RWPE1 (cell line): ENCODE results near the gene SLC37A3.
"Not testable (repeated sequence)": the region's sequence is repeated elsewhere in the genome, so short reads cannot be mapped to it uniquely, and the experiment has no call there.

ENCODE experiments used
- CTCF ChIA-PET: fragments of 350-600 bp; sonication (Branson Sonifier 250); formaldehyde crosslinking; extraction: SDS; loops from one replicate; lab custom pipeline; 2021; lab: Yijun Ruan, JAX
- POLR2A ChIA-PET: fragments of 400-600 bp; formaldehyde crosslinking; extraction: SDS; loops from one replicate; lab custom pipeline; 2020; ENCODE audit warnings: antibody characterized with exemption; ENCODE audit not compliant: low non-redundant PET; lab: Yijun Ruan, JAX
- DNase-seq: peaks from one replicate; pipeline ENCODE4 v3.0.0; 2012; ENCODE audit warnings: low spot score
- H3K27ac ChIP-seq: fragments of 450-650 bp; 2 replicates; pipeline ENCODE4 v1.5.1; 2017
- CTCF ChIP-seq: fragments of 450-650 bp; conservative IDR thresholded peaks from 2 replicates; pipeline ENCODE4 v1.5.1; 2017; ENCODE audit warnings: low read depth, mild to moderate bottlenecking

SLC37A3 gene

DNA sequence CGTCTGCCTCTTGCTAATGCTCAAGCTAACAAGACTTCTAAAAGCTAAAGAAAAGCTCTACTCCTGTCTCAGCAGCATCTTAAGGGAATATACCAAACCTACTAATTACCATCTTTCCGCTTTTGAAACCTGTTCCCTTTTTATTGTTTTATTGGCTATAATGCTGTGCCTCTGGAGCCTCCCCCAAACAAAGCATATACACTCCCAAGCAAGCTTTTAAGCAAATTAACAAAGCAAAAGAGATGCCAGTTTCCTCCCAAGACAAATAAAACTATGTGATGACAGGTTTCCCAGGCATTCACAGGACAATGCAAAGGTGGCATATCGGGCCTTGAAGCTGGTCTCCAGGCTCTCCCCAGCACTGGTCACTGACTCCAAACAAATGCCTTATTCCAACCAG, 52.9 kb downstream of the SLC37A3 start:
- CTCF ChIA-PET = interaction anchor here (0.7 kb wide), 1 partner anchor 98 kb away, joined by 3 read pairs; no protein-coding TSS in a partner anchor
- no peak for DNase-seq
- POLR2A ChIA-PET = no interaction called here
- no peak for TF ChIP-seq CTCF
- no peak overlapping the region for H3K27ac ChIP-seq

GRCh38 chr7:140342727-140343514, 55.4 kb downstream of the SLC37A3 start:
- CTCF ChIA-PET = interaction anchor here (0.6 kb wide), 2 partner anchors 140 to 1423 kb away, joined by 3 read pairs; no protein-coding TSS in a partner anchor
- TF ChIP-seq CTCF = no peak
- DNase-seq = no peak

GRCh38 chr7:140338959-140339358, 59.4 kb downstream of the SLC37A3 start:
- POLR2A ChIA-PET, H3K27ac ChIP-seq, DNase-seq, CTCF ChIA-PET: not testable (repeated sequence)

More at GRCh38 chr7:140342727-140343514, 55.4 kb downstream of the SLC37A3 start:
- H3K27ac ChIP-seq = no peak overlapping the region
- POLR2A ChIA-PET = no interaction called here

- no peak overlapping the region for H3K27ac ChIP-seq
- ChIA-PET POLR2A (no interaction called here), CTCF (no interaction called here)
Observed at GRCh38 chr7:140334341-140335057, 63.8 kb downstream of the SLC37A3 start.

DNA sequence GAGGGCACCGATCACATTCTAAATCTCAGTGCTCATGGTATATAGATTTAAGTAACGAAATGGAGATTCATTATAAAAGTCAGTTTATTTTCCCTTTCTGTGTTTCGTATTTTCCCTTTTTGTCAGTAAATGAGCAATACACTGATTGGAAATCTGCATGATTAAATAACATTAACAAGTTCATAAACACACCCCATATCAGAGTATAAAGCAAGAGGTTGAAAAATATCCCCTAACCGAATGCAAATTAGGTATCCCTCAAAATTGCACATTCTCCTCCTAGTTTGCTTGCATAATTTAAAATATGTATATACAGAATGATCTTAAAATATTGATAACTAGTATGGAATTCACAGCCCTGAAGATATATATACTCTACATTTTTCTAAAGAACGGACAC, 64.6 kb downstream of the SLC37A3 start:
- H3K27ac ChIP-seq = no peak overlapping the region
- DNase-seq = no peak
- no peak for TF ChIP-seq CTCF
- CTCF ChIA-PET = no interaction called here
- POLR2A ChIA-PET = no interaction called here

More at GRCh38 chr7:140334341-140335057, 63.8 kb downstream of the SLC37A3 start:
- no peak for TF ChIP-seq CTCF
- DNase-seq = no peak

GRCh38 chr7:140333223-140333622, 65.1 kb downstream of the SLC37A3 start:
- H3K27ac ChIP-seq = no peak overlapping the region
- TF ChIP-seq CTCF = no peak
- ChIA-PET CTCF (no interaction called here), POLR2A (no interaction called here)
- DNase-seq = no peak
